Type B pancreatic cell (in vitro differentiated cells): Measurements from ENCODE around the gene NFATC3. TPM values are rescaled to one million over a fixed set of nuclear protein-coding genes. Genes with fewer than 3 reads are reported as not detected.

Experiments
- DNase-seq: peaks from one replicate; pipeline ENCODE4 v3.0.0; 2021; ENCODE audit warnings: mixed read lengths; ENCODE audit not compliant: unreplicated experiment; ENCODE audit errors: extremely low spot score
- H3K27ac Mint-ChIP-seq: 2 replicates; pipeline ENCODE4 v1.8.0; 2021; ENCODE audit warnings: mild to moderate bottlenecking, mixed read lengths
- H3K27me3 Mint-ChIP-seq: 2 replicates; pipeline ENCODE4 v1.8.0; 2021; ENCODE audit warnings: mixed read lengths
- H3K36me3 Mint-ChIP-seq: 2 replicates; pipeline ENCODE4 v1.8.0; 2021; ENCODE audit warnings: mixed read lengths
- H3K4me1 Mint-ChIP-seq: one replicate; pipeline ENCODE4 v1.8.0; 2021; ENCODE audit warnings: mixed read lengths; ENCODE audit not compliant: unreplicated experiment
- H3K4me3 Mint-ChIP-seq: 2 replicates; pipeline ENCODE4 v1.8.0; 2021; ENCODE audit warnings: mild to moderate bottlenecking, mixed read lengths
- H3K9me3 Mint-ChIP-seq: 2 replicates; pipeline ENCODE4 v1.8.0; 2021; ENCODE audit warnings: mixed read lengths
- CTCF ChIP-seq: fragments of 200-600 bp; sonication (generic); conservative IDR thresholded peaks from 2 replicates; pipeline ENCODE4 v1.5.0; 2021; ENCODE audit warnings: antibody characterized with exemption, mild to moderate bottlenecking
- total RNA-seq: library from RNA; stranded (reverse); gene quantifications from 2 replicates; pipeline ENCODE4 v1.2.1, GENCODE V29; 2021; ENCODE audit warnings: low replicate concordance

NFATC3 gene
- total RNA-seq, 1 donor from 2014 or later = 55.5 TPM

GRCh38 chr16:68270353-68270752 lies 185.2 kb downstream of the NFATC3 start:
- no peak overlapping the region for H3K4me3 Mint-ChIP-seq
- H3K36me3 Mint-ChIP-seq = peaks cover 4% of the 10 kb centered on the region
- TF ChIP-seq CTCF = no peak
- peaks cover 21% of the 10 kb centered on the region for H3K4me1 Mint-ChIP-seq
- no peaks in the 10 kb centered on the region for H3K27me3 Mint-ChIP-seq
- H3K27ac Mint-ChIP-seq = no peak overlapping the region
- no peaks in the 10 kb centered on the region for H3K9me3 Mint-ChIP-seq
- DNase-seq = no peak

GRCh38 chr16:68272507-68273209 lies 187.5 kb downstream of the NFATC3 start:
- H3K4me3 Mint-ChIP-seq = no peak overlapping the region
- no peak for DNase-seq
- H3K36me3 Mint-ChIP-seq = peaks cover 4% of the 10 kb centered on the region
- peaks cover 21% of the 10 kb centered on the region for H3K4me1 Mint-ChIP-seq
- no peaks in the 10 kb centered on the region for H3K9me3 Mint-ChIP-seq
- no peak for TF ChIP-seq CTCF
- H3K27me3 Mint-ChIP-seq = no peaks in the 10 kb centered on the region
- peak overlapping the region; percentile 26 for H3K27ac Mint-ChIP-seq

GRCh38 chr16:68273459-68273858 lies 188.3 kb downstream of the NFATC3 start:
- no peak for TF ChIP-seq CTCF
- DNase-seq = no peak
- no peak overlapping the region for H3K4me3 Mint-ChIP-seq
- H3K36me3 Mint-ChIP-seq = peaks cover 4% of the 10 kb centered on the region
- H3K27me3 Mint-ChIP-seq = no peaks in the 10 kb centered on the region
- no peaks in the 10 kb centered on the region for H3K9me3 Mint-ChIP-seq
- peaks cover 14% of the 10 kb centered on the region for H3K4me1 Mint-ChIP-seq
- peak overlapping the region; percentile 6 for H3K27ac Mint-ChIP-seq

- no peaks in the 10 kb centered on the region for H3K9me3 Mint-ChIP-seq
- DNase-seq = no peak
- peaks cover 14% of the 10 kb centered on the region for H3K4me1 Mint-ChIP-seq
- TF ChIP-seq CTCF = no peak
- no peak overlapping the region for H3K27ac Mint-ChIP-seq
- no peaks in the 10 kb centered on the region for H3K27me3 Mint-ChIP-seq
- H3K36me3 Mint-ChIP-seq = peaks cover 4% of the 10 kb centered on the region
- H3K4me3 Mint-ChIP-seq = no peak overlapping the region
Measured at GRCh38 chr16:68273896-68274295, 188.7 kb downstream of the NFATC3 start.

- H3K4me3 Mint-ChIP-seq = no peak overlapping the region
- TF ChIP-seq CTCF = no peak
- H3K27me3 Mint-ChIP-seq = no peaks in the 10 kb centered on the region
- no peak for DNase-seq
- H3K27ac Mint-ChIP-seq = no peak overlapping the region
- peaks cover 4% of the 10 kb centered on the region for H3K36me3 Mint-ChIP-seq
- peaks cover 8% of the 10 kb centered on the region for H3K4me1 Mint-ChIP-seq
- H3K9me3 Mint-ChIP-seq = no peaks in the 10 kb centered on the region
Measured at GRCh38 chr16:68274441-68274840, 189.3 kb downstream of the NFATC3 start.
